ENCODE results near the gene ZDHHC14.

DNA sequence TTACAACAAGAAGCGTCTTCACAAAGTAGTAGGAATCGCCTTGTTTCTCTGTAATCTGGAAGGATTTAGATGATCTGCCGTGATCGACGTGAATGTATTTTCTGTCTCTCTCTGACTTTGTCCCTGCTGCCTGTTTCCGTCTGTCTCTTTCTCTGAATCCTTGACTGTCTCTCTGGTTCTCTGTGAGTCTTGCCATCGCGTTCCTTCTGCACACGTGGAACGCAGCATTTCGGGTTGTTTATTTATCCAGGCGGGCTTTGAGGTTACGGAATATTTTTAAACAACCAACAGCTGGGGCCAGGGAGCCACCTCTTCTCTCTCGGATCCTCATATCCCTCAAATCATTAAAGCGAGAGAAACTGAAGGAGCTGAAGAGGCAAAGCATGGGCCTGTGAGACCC is 215.9 kb downstream of the ZDHHC14 start:
- TF ChIP-seq, protein P1, sequence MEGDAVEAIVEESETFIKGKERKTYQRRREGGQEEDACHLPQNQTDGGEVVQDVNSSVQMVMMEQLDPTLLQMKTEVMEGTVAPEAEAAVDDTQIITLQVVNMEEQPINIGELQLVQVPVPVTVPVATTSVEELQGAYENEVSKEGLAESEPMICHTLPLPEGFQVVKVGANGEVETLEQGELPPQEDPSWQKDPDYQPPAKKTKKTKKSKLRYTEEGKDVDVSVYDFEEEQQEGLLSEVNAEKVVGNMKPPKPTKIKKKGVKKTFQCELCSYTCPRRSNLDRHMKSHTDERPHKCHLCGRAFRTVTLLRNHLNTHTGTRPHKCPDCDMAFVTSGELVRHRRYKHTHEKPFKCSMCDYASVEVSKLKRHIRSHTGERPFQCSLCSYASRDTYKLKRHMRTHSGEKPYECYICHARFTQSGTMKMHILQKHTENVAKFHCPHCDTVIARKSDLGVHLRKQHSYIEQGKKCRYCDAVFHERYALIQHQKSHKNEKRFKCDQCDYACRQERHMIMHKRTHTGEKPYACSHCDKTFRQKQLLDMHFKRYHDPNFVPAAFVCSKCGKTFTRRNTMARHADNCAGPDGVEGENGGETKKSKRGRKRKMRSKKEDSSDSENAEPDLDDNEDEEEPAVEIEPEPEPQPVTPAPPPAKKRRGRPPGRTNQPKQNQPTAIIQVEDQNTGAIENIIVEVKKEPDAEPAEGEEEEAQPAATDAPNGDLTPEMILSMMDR (IDR thresholded peaks at IDR 0.05) = no peak
- TF ChIP-seq EP300 (IDR thresholded peaks at IDR 0.05) = no peak
- no peak for TF ChIP-seq POLR2AphosphoS5 (IDR thresholded peaks at IDR 0.05)
- TF ChIP-seq POLR2A (IDR thresholded peaks at IDR 0.05) = no peak
